ENCODE results near the gene PAX8.

DNA sequence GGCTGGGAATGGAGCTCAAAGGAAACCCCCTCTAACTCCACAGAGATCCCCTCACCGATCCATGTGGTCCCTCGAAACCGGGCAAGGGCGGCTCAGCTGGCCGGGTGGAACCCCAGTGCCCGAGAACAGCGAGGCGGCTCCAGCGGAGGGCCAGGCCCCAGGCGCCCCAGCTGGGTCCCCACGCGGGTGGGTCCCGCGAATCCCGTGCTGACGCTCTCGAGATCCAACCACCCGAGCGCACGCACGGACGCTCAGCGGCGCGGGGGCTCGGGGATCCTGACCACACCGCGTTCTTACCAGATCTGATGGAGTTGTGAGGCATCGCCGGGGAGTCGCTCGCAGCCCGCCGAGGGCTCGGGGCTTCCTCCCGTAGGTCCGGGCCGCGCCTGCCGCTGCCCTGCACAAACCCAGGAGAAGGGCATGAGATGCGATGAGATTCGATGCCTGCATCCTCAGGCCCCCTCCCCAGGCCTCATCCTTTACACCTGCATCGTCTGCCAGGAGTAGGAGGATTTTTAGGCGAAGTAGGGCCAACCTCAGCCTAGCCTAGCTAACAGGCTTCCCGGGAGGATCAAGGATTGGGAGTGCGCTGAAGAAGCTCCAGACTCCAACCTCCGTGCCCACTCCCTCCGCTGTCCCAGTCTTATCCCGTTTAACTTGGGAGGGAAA, 514 bp downstream of the PAX8 start:
- no peak for TF ChIP-seq YY1 (IDR thresholded peaks at IDR 0.05; ENCODE audit: insufficient read depth, insufficient read length)
- TF ChIP-seq ZNF274 (IDR thresholded peaks at IDR 0.05; ENCODE audit: low read depth, low read length): no peak
